CD4-positive, alpha-beta T cell treated with Interleukin-4 for 1 hour (primary cell): ENCODE data around the gene INAFM1.

Experiments
- DNase-seq, 2 donors: peaks; one replicate each; pipeline ENCODE4 v3.0.0-alpha.2; 2020 to 2022

The INAFM1 gene

DNA sequence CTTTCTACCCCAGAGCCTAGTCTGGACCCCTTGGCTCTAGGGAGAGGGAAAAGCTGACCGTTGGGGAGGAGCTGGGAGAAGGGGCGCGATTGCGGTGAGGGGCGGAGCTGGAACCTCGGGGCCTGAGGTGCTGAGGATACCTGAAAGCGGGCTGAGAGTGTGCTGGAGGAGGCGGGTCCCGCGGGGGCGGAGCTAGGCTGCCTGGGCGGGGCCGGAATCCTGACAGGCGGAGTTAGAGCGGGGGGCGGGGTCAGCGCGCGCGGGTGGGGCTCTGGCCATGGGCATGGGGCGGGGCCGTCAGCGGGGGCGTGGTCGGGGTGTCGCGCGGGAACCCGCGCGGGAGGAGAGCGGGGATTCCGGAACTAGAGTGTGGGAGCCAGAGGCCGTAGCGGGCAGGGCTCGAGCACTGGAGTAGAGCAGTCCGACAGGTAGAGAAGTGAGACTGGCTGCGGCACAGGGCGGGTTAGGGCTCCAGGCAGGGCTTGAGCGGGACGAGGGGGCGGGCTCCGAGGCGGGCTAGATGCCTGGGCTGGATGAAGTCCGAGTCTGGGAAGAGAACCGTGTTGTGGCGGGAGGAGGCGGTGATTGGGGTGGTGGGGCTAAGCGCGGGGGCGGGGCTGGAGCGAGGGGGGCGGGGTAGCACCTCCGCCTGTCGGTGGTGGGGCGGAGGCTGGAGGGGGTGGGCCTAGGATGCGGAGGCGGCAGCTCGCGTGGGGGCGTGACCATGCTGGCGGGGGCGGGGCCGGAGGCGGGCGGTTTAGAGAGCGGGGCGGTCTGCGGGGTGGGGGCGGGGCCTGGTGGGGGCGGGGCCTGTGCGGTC is at the start of gene INAFM1:
Gene INAFM1, plus strand, starts transcription at position 815 of the 820 bp plus-strand sequence. CDS start 35 bp downstream, outside the sequence.
- peak; percentile 97 to 98 for DNase-seq

GRCh38 chr19:47225746-47226425 is 48.8 kb upstream of the INAFM1 start:
- DNase-seq: peak; percentile 89 to 92

GRCh38 chr19:47226426-47227351 is 48.0 kb upstream of the INAFM1 start:
- peak; percentile 80 to 81 for DNase-seq

- peak; percentile 70 for DNase-seq
These were observed 47.1 kb upstream of the INAFM1 start for GRCh38 chr19:47227352-47228167.

- DNase-seq: peak; percentile 57 to 60
These were observed 46.3 kb upstream of the INAFM1 start for GRCh38 chr19:47228168-47228936.

GRCh38 chr19:47228937-47229675 is 45.6 kb upstream of the INAFM1 start:
- peak; percentile 56 to 70 for DNase-seq

DNA sequence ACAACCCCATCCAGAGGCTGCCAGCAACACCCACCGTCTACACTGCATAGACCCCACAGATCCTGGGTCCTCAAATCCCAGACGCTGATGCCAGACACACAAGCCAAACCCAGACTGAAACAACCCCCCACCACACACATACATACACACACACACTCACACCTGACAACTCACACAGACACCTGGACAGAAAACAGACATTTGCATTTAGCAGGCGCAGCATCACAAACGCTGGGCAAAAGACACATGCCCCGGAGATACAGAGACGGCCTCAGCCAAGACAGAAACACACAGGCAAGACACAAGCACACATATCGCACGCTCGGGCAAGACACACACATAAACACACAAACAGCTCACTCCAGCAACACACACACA is 45.0 kb upstream of the INAFM1 start:
- DNase-seq: peak in 1 of 2 donors; percentile 31

DNA sequence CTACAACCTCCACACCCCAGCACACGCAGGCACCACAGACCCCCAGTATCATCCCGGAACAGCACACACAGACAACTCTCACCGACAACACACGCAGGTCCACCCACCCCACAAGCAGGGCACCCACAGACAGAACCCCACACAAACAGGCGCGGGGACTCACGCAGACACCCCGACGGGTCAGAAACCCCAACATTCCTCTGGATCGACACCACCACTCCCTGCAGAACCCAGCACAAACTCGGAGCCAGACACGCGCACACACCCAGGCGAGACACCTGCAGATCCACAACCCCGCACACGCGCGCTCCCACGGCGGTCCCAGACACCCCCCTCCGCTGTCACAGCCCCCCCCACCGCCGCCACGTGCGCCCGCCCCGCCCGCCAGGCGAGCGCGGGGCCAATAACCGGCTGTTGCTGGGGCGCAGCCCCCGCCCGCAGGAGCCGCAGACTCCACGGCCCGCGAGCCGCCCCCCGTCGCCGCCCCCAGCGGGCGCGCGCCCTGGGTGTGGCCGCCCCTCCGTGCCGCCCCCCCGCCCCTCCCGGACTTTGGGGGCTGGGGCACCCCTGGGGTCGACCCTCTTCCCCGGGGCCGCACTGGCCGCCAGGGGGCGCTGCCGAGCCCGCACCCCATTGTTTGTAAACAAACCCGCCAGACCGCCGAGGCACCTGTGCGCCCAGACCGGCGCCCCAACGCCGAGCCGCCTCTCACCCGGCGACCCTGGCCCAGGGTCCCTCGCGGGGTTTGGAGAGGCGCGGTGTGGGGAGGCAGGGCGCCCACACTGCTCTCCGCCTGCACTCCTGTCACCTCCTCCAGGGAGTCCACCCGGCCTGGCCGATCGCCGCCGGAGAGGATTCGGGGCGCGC is 44.4 kb upstream of the INAFM1 start:
- peak; percentile 85 to 90 for DNase-seq

DNA sequence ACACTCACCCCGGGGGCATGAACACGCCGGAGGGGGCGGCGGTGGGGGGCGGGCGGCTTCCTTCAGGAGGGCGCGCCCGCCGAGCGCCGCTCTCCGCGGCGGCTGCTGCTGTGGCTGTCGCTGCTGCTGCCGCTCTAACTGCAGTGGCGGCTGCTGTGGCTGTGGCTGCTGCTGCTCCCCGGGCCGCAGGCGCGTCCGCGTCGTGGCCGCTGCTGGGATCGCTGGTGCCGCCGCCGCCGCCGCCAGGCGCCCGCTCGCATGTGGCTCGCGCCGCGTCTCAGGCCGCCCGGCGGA is 43.8 kb upstream of the INAFM1 start, which contains the start of gene BBC3:
Gene BBC3, minus strand, starts transcription at position 279 of the 294 bp plus-strand sequence. CDS start 2,768 bp downstream, outside the sequence.
- DNase-seq: no peak

DNA sequence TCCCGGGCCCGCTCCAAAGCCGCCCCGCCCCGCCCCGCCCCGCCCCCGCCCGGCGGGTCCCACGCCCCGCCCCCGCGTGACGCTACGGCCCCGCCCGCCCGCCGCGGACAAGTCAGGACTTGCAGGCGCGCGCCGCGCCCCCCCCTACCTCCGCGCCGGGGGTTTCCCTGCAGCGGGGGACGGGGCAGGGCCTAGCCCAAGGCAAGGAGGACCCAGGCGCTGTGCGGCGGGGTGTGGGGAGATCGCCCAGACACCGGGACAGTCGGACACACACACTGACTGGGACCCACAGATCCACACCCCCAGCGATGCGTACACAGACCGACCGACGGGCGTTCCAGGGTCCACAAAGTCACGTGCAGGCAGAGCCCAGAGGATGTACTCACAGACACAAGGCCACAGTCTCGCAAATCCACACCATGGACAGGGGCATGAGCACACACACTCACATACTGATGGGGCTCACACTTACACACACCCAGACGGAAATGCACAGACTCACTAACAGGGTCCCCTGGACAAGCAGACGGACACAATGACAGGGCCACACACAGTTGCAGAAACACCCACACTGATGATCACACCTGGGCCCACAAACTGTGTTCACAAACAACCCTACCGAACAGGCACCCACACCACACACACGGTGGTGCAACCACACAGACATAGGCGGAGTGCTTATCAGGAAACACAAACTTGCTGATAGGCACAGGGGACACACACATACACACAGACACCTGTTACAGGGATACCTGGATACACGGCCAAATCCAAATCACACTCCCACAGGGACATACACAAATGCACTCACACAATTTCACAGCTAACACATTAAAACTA is 43.2 kb upstream of the INAFM1 start:
- DNase-seq: peak; percentile 93 to 94

GRCh38 chr19:47232422-47233211 is 42.1 kb upstream of the INAFM1 start:
- DNase-seq: no peak

DNA sequence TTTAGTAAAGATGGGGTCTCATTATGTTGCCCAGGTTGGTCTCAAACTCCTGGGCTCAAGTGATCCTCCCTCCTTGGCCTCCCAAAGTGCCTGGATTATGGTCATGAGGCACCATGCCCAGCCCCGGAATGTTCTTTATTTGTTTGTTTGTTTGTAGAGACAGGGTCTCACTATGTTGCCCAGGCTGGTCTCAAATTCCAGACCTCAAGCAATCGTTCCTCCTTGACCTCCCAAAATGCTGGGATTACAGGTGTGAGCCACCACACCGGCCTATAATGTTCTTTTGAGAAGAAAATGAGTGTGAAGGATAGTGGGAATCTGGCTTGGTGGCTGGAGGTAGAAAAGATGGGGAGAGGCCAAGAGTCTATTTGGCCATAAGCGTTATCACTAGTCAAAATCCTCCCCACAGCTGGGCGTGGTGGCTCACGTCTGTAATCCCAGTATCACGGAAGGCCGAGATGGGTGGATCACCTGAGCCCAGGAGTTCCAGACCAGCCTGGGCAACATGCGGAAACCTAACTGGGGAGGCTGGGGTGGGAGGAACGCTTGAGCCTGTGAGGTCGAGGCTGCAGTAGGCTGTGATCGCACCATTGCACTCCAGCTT is 38.5 kb upstream of the INAFM1 start:
- DNase-seq: no peak

- peak in 1 of 2 donors; percentile 42 for DNase-seq
These were observed 35.5 kb upstream of the INAFM1 start for GRCh38 chr19:47239152-47239551.

- peak; percentile 79 to 88 for DNase-seq
These were observed 34.9 kb upstream of the INAFM1 start for GRCh38 chr19:47239610-47240296.

- DNase-seq: no peak
These were observed 34.1 kb upstream of the INAFM1 start for GRCh38 chr19:47240556-47240955.
